CD4-positive, alpha-beta T cell (primary cell): ENCODE results near the gene BDH2. TPM values are rescaled to one million over a fixed set of nuclear protein-coding genes. Genes with fewer than 3 reads are reported as not detected.

Experiments used
- ATAC-seq: fragments of 200-7000 bp; cut with Tn5 transposase; one replicate; pipeline ENCODE4 v1.10.0; 2022; ENCODE audit warnings: mild to moderate bottlenecking; ENCODE audit not compliant: poor library complexity
- CTCF ChIA-PET: fragments of 350-600 bp; sonication (Branson Sonifier 250); formaldehyde crosslinking; loops from one replicate; lab custom pipeline; 2021; ENCODE audit warnings: antibody characterized with exemption, inconsistent platforms; lab: Charles Lee
- POLR2A ChIA-PET: fragments of 350-600 bp; sonication (Branson Sonifier 250); formaldehyde crosslinking; loops from one replicate; lab custom pipeline; 2021; ENCODE audit warnings: antibody characterized with exemption, inconsistent platforms; lab: Charles Lee
- DNase-seq, 14 experiments: peaks; one replicate each; pipeline ENCODE4 v3.0.0-alpha.2; 2013 to 2020; ENCODE audit warnings: mixed read lengths in 2 of 14
- H3K27ac ChIP-seq, 2 donors: one replicate each; pipeline versions ENCODE4 v1.5.1 to v1.7.0; 2013; ENCODE audit warnings: low read length in 2 of 2, low read depth in 1 of 2, mild to moderate bottlenecking in 1 of 2
- H3K27me3 ChIP-seq, 2 experiments: 1 replicate in 1 of 2; 2 replicates in 1 of 2; pipeline versions ENCODE4 v1.6.1 to v1.7.0; 2013; ENCODE audit warnings: low read length in 2 of 2, control low read depth in 1 of 2, mild to moderate bottlenecking in 1 of 2, moderate library complexity in 1 of 2; ENCODE audit not compliant: insufficient read depth in 2 of 2, control insufficient read depth in 1 of 2
- H3K36me3 ChIP-seq: one replicate; pipeline ENCODE4 v1.6.1; 2013; ENCODE audit warnings: low read length, control low read depth; ENCODE audit not compliant: insufficient read depth
- H3K4me1 ChIP-seq: one replicate; pipeline ENCODE4 v1.6.1; 2013; ENCODE audit warnings: low read length, control low read depth; ENCODE audit not compliant: insufficient read depth
- H3K4me3 ChIP-seq: one replicate; pipeline ENCODE4 v1.5.1; 2013; ENCODE audit warnings: mild to moderate bottlenecking, low read length, moderate library complexity
- H3K9me3 ChIP-seq, 2 experiments: 1 replicate in 1 of 2; 2 replicates in 1 of 2; pipeline versions ENCODE4 v1.6.1 to v1.7.0; 2013; ENCODE audit warnings: low read length in 2 of 2, mild to moderate bottlenecking in 2 of 2, control low read depth in 1 of 2, moderate library complexity in 1 of 2; ENCODE audit not compliant: control insufficient read depth in 1 of 2, insufficient read depth in 1 of 2
- H3K27ac Mint-ChIP-seq: one replicate; pipeline ENCODE4 v1.8.0; 2020; ENCODE audit warnings: mixed read lengths
- H3K27me3 Mint-ChIP-seq: one replicate; pipeline ENCODE4 v1.8.0; 2021; ENCODE audit warnings: mixed read lengths
- H3K36me3 Mint-ChIP-seq: one replicate; pipeline ENCODE4 v1.8.0; 2021; ENCODE audit warnings: low read depth, mixed read lengths
- H3K4me1 Mint-ChIP-seq: one replicate; pipeline ENCODE4 v1.8.0; 2021; ENCODE audit warnings: low read depth, mixed read lengths
- H3K4me3 Mint-ChIP-seq: one replicate; pipeline ENCODE4 v1.8.0; 2020; ENCODE audit warnings: mild to moderate bottlenecking, mixed read lengths
- H3K9me3 Mint-ChIP-seq: one replicate; pipeline ENCODE4 v1.8.0; 2020; ENCODE audit warnings: mixed read lengths
- CTCF ChIP-seq: fragments of 200-600 bp; IDR thresholded peaks from one replicate; pipeline ENCODE4 v1.8.0; 2022; ENCODE audit warnings: antibody characterized with exemption, mild to moderate bottlenecking
- intact Hi-C, 2 experiments: fragments of 100-400 bp; cut with DNase I in 1 of 2; cut with micrococcal nuclease in 1 of 2; formaldehyde crosslinking; loops; one replicate each; pipeline versions ENCODE4 v1.15.1 to v1.9.0; 2023 to 2025; cut with DNase I, micrococcal nuclease
- total RNA-seq, 174 experiments: library from RNA in 2 of 174; stranded (reverse) in 2 of 174; gene quantifications; one replicate each; pipeline ENCODE4 v1.2.3 and lab custom pipeline; 2021 to 2026

The BDH2 gene
- total RNA-seq, 2 experiments from 2014 or later = 9.9 to 10.3 TPM

GRCh38 chr4:103108542-103108941, 8.9 kb upstream of the BDH2 start:
- Histone ChIP-seq H3K4me3 (no peak overlapping the region), H3K4me1 (peaks cover 2% of the 10 kb centered on the region), H3K36me3 (no peaks in the 10 kb centered on the region), H3K27me3 (no peaks in the 10 kb centered on the region), H3K9me3 (no peaks in the 10 kb centered on the region), H3K27ac (no peak overlapping the region)
- DNase-seq (no peak), ATAC-seq (no peak)
- H3K36me3 Mint-ChIP-seq = no peaks in the 10 kb centered on the region
- H3K4me1 Mint-ChIP-seq = peaks cover 3% of the 10 kb centered on the region
- TF ChIP-seq CTCF = no peak
- intact Hi-C loops = no loop called here
- no peaks in the 10 kb centered on the region for H3K9me3 Mint-ChIP-seq
- no peak overlapping the region for H3K4me3 Mint-ChIP-seq
- POLR2A ChIA-PET = no interaction called here
- CTCF ChIA-PET = interaction anchor here (0.7 kb wide), 1 partner anchor 9 kb away, joined by 3 read pairs; the partner anchor contains the start of gene BDH2
- H3K27me3 Mint-ChIP-seq = no peaks in the 10 kb centered on the region
- no peak overlapping the region for H3K27ac Mint-ChIP-seq

DNA sequence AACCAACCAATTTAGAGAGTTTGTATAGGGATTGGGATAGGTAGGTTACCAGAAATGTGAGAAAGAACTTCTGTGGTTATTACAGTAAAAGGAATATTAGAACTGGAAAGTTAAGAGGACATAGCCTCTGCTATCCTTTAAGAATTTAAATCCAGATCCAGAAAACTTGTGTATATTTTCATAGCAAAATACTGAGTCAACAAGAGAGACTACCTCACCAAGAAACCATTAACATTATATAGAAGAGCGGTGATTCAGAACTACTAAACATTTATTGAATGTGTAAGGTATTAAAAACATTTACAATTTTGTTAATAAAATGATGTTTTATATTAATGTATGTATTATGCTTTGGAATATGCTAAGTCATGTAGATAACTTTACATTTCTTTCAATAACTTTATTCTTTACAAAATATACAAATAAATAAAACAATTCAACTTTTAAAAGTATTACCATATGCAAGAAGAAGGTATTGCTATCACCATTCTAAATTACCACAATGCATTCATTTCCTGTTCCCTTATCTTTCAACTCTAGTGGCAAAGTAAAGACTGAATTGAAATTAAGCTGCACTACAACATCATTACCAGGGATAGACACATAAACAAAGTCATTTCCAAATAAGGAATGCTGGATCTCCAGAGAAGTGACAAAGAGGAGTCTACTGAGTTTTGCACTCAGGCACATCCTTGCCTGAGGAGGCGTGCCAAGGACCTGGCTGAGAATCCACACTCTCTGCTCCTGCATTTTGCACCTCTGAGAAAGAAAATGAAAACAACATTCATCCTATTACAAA, 6.1 kb upstream of the BDH2 start:
- ChIA-PET CTCF (no interaction called here), POLR2A (no interaction called here)
- H3K4me3 Mint-ChIP-seq = no peak overlapping the region
- Histone ChIP-seq H3K4me3 (no peak overlapping the region), H3K9me3 (no peaks in the 10 kb centered on the region), H3K36me3 (no peaks in the 10 kb centered on the region), H3K27me3 (no peaks in the 10 kb centered on the region), H3K27ac (no peak overlapping the region), H3K4me1 (peaks cover 2% of the 10 kb centered on the region)
- H3K4me1 Mint-ChIP-seq = peaks cover 3% of the 10 kb centered on the region
- ATAC-seq = no peak
- no peak for TF ChIP-seq CTCF
- intact Hi-C loops = no loop called here
- DNase-seq = no peak
- no peaks in the 10 kb centered on the region for H3K9me3 Mint-ChIP-seq
- no peaks in the 10 kb centered on the region for H3K36me3 Mint-ChIP-seq
- no peaks in the 10 kb centered on the region for H3K27me3 Mint-ChIP-seq
- H3K27ac Mint-ChIP-seq = no peak overlapping the region

- no peak overlapping the region for H3K4me3 Mint-ChIP-seq
- H3K9me3 Mint-ChIP-seq = no peaks in the 10 kb centered on the region
- peaks cover 3% of the 10 kb centered on the region for H3K4me1 Mint-ChIP-seq
- Histone ChIP-seq H3K9me3 (no peaks in the 10 kb centered on the region), H3K4me3 (no peak overlapping the region), H3K36me3 (no peaks in the 10 kb centered on the region), H3K27me3 (no peaks in the 10 kb centered on the region), H3K4me1 (peaks cover 2% of the 10 kb centered on the region), H3K27ac (no peak overlapping the region)
- no peak overlapping the region for H3K27ac Mint-ChIP-seq
- ChIA-PET CTCF (no interaction called here), POLR2A (interaction anchor here (1.4 kb wide), 1 partner anchor 28 kb away, joined by 3 read pairs; no protein-coding TSS in a partner anchor)
- TF ChIP-seq CTCF = no peak
- no peaks in the 10 kb centered on the region for H3K36me3 Mint-ChIP-seq
- ATAC-seq = no peak
- no peaks in the 10 kb centered on the region for H3K27me3 Mint-ChIP-seq
- no peak for DNase-seq
- intact Hi-C loops = loop anchor here in 1 of 2 experiments (5.0 kb wide), 2 partner anchors 97 to 653 kb away; no protein-coding TSS in a partner anchor
These were observed 5.3 kb upstream of the BDH2 start for GRCh38 chr4:103104886-103105285.
